Astrocyte of the spinal cord (primary cell): ENCODE measurements around the gene SLIT3.

Experiments used
- DNase-seq: peaks from one replicate; pipeline ENCODE4 v3.0.0; 2011; ENCODE audit warnings: low read depth, low spot score
- H3K4me3 ChIP-seq: 2 replicates; pipeline ENCODE4 v1.5.1; 2011; ENCODE audit warnings: low read depth, mild to moderate bottlenecking, low read length, moderate library complexity
- CTCF ChIP-seq: IDR thresholded peaks from 2 replicates; pipeline ENCODE4 v1.5.1; 2012; ENCODE audit warnings: low read depth, mild to moderate bottlenecking, low read length, inconsistent platforms
- in situ Hi-C: cut with HindIII; loops from 2 replicates; pipeline ENCODE4 v1.10.0; 2017; ENCODE audit warnings: low sequenced_read_pairs

SLIT3 gene

GRCh38 chr5:169126481-169127021 is 174.4 kb downstream of the SLIT3 start:
- no peak for DNase-seq
- H3K4me3 ChIP-seq = no peak overlapping the region
- in situ Hi-C loops = no loop called here
- TF ChIP-seq CTCF = no peak

DNA sequence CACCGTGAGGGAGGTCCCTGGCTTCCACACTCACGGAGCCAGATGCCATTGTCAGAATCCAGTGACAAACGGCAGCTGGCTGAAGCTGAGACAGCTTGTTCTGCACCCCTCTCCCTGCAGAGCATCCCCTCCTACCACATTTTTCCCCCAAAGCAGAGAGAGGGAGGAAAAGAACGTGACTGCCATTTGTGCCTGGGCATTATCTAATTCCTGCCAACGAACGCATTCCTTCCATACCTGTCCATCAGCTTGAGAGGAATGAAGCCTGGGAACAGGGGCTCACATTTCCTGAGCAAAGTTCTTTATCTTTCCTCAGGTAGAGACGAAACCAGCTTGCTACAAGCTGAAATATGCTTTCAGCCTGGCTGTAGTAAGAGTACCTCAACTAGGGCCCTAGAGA is 175.4 kb downstream of the SLIT3 start:
- DNase-seq = no peak
- TF ChIP-seq CTCF = no peak
- in situ Hi-C loops = no loop called here
- no peak overlapping the region for H3K4me3 ChIP-seq

- TF ChIP-seq CTCF = no peak
- no peak for DNase-seq
- no peak overlapping the region for H3K4me3 ChIP-seq
- in situ Hi-C loops = no loop called here
Measured at GRCh38 chr5:169122951-169123350, 178.0 kb downstream of the SLIT3 start.

DNA sequence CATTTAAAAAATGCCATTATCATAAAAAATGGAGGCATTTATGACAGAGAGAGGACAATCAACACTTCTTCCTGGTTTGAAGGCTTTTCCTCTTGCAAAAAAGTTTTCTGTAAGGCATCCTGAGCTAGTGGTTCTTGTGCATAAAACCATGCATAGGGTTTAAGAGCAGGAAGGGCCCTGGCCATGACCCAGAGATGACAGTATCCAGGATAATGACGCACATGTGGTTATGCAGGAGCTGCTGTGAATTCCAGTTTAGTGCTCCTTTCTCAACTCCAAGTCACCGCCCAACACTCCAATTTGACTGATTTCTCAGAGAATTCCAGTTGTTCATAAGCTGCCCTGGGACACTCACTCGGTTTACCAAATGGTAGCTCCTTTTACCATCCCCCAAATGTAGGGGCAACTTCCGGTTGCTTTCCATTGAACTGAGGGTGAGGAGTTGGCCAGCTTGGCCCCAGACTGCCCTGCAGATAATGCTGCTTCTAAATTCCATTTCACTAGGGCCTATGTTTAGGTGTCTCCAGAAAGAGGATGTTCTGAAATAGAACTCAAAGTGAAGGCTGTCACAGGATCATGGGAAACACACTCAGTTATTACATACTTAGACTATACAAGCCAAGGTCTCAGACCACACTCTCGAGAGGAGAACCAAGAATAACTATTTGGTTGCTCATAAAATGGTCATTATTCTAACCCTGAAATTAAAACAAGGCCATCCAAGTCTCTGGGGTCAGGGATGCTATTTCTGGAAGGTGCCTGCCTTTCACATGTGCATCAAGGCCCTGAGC is 179.1 kb downstream of the SLIT3 start:
- DNase-seq = no peak
- H3K4me3 ChIP-seq = no peak overlapping the region
- in situ Hi-C loops = no loop called here
- TF ChIP-seq CTCF = no peak

DNA sequence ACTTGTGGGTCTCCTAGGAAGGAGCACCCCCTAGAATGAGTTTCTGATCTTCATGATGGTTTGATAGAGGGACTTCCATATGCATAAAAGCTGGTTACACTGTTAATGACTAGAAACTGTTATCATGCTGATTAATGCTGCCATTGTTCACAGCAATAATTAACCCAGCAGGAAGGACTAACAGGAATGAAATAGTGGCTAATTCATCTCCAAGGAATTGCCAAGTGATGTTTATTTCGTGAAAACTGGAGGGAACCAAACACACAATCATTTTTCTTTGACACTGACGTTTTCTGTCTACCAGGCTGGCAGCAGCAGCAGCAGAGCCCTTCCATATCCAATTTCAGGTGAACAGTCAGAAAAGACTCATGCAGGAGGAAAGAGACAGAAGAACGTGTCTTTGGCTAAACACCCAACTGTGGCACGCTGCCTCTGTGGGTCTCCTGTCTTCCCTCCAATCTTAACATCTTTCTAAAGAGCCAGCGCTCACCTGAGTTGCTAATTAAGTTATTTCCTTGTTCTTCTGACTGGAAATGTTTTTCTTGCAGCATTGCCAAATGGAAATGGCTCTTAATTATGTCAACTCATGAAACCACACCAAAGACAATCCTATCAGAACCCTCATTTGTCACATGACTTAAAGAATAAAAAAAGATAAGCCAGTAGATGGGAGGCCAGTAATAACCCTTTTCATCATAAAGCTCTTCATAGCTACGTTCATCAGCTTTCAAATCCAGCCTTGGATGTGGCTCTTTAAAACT is 181.5 kb downstream of the SLIT3 start:
- TF ChIP-seq CTCF = no peak
- no peak overlapping the region for H3K4me3 ChIP-seq
- in situ Hi-C loops = no loop called here
- no peak for DNase-seq

- no peak overlapping the region for H3K4me3 ChIP-seq
- no peak for DNase-seq
- in situ Hi-C loops = no loop called here
- no peak for TF ChIP-seq CTCF
Measured at GRCh38 chr5:169116961-169117461, 183.9 kb downstream of the SLIT3 start.
